Right atrium auricular region (tissue), 2 donors: Measurements from ENCODE around the gene CUEDC1. TPM values are rescaled to one million over a fixed set of nuclear protein-coding genes. Genes with fewer than 3 reads are reported as not detected.

Experiments
- DNase-seq: peaks from one replicate; pipeline ENCODE4 v3.0.0-alpha.2; 2019; ENCODE audit warnings: low spot score
- H3K27ac ChIP-seq, 2 donors: fragments of 200-600 bp; sonication (generic); 1 replicate in 1 of 2; 2 replicates in 1 of 2; pipeline ENCODE4 v1.5.1; 2016 to 2019
- H3K27me3 ChIP-seq, 2 donors: fragments of 200-600 bp; sonication (generic); one replicate each; pipeline versions ENCODE4 v1.5.1 to v1.6.0; 2017 to 2019
- H3K36me3 ChIP-seq: fragments of 200-600 bp; sonication (generic); one replicate; pipeline ENCODE4 v1.5.1; 2016
- H3K4me1 ChIP-seq, 2 donors: fragments of 200-600 bp; sonication (generic); one replicate each; pipeline versions ENCODE4 v1.5.1 to v1.6.0; 2017 to 2019
- H3K4me3 ChIP-seq, 2 donors: fragments of 200-600 bp; sonication (generic); 1 replicate in 1 of 2; 2 replicates in 1 of 2; pipeline ENCODE4 v1.5.1; 2017 to 2019; ENCODE audit warnings: mild to moderate bottlenecking in 1 of 2, moderate library complexity in 1 of 2
- H3K9me3 ChIP-seq, 2 donors: fragments of 200-600 bp; sonication (generic); one replicate each; pipeline ENCODE4 v1.5.1; 2019
- CTCF ChIP-seq, 2 donors: fragments of 200-600 bp; sonication (generic); IDR thresholded peaks; one replicate each; pipeline ENCODE4 v1.5.1; 2019; ENCODE audit warnings: antibody characterized with exemption in 2 of 2
- total RNA-seq, 2 donors: library from RNA; depleted of rRNA; stranded (reverse); fragments of >200 nt; gene quantifications; one replicate each; pipeline ENCODE4 v1.1.0, GENCODE V29; 2016

Gene CUEDC1
- total RNA-seq, 2 donors from 2014 or later = 32.5 to 33.3 TPM

GRCh38 chr17:57999496-58000017, 44.3 kb upstream of the CUEDC1 start:
- H3K27ac ChIP-seq = peak overlapping the region in 1 of 2 donors; percentile 6
- TF ChIP-seq CTCF (IDR thresholded peaks at IDR 0.05) = peak; percentile 74 to 89

GRCh38 chr17:57999010-57999495, 43.8 kb upstream of the CUEDC1 start:
- no peak for DNase-seq
- peaks cover 40% of the 10 kb centered on the region for H3K36me3 ChIP-seq
- no peak overlapping the region for H3K4me3 ChIP-seq
- H3K9me3 ChIP-seq = no peaks in the 10 kb centered on the region
- TF ChIP-seq CTCF (IDR thresholded peaks at IDR 0.05) = no peak
- peak overlapping the region in 1 of 2 donors; percentile 6 for H3K27ac ChIP-seq
- no peaks in the 10 kb centered on the region for H3K27me3 ChIP-seq
- H3K4me1 ChIP-seq = peaks cover 0 to 27% of the 10 kb centered on the region in 2 donors

More at GRCh38 chr17:57999496-58000017, 44.3 kb upstream of the CUEDC1 start:
- H3K4me3 ChIP-seq = no peak overlapping the region
- H3K27me3 ChIP-seq = no peaks in the 10 kb centered on the region
- H3K9me3 ChIP-seq = no peaks in the 10 kb centered on the region
- no peak for DNase-seq
- H3K4me1 ChIP-seq = peaks cover 0 to 30% of the 10 kb centered on the region in 2 donors
- H3K36me3 ChIP-seq = peaks cover 45% of the 10 kb centered on the region

DNA sequence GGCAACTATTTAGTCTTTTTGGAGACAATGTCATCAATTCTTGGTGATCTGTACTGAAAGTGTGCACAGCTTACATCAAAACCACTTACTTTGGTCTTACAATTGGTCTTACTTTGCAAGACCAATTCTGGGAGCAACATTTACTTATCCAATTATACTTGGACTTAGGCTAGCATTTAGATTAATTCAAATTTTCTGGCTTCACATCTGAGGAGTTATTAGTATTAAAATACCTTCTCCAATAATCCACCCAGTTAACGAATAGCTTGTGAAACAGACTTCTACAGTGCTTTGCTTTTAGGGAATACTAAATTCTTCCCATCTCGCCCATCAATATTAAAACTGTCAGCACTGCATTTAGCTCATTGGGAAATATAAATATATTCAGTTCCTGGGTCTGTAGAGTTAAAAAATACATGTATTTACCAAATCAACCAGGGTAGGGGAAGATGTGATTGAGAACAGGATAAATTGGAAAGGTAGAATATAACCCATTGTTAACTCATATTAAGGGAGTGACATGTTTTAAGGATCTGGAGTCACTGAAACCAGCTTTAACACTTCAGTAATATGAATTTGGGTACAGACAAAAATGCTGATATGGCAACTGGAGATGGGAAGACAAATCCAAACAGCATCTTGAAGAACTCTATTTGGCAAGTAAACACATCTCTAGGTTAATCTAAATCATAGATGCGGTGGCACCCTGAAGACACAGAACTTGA, 42.0 kb upstream of the CUEDC1 start:
- Histone ChIP-seq H3K27ac (no peak overlapping the region), H3K36me3 (peaks cover 22% of the 10 kb centered on the region), H3K27me3 (no peaks in the 10 kb centered on the region), H3K9me3 (no peaks in the 10 kb centered on the region), H3K4me3 (no peak overlapping the region), H3K4me1 (peaks cover 0 to 20% of the 10 kb centered on the region in 2 donors)
- no peak for DNase-seq
- no peak for TF ChIP-seq CTCF (IDR thresholded peaks at IDR 0.05)

GRCh38 chr17:57995076-57995956, 40.1 kb upstream of the CUEDC1 start:
- peak; percentile 56 to 81 for TF ChIP-seq CTCF (IDR thresholded peaks at IDR 0.05)
- peak; percentile 79 for DNase-seq

GRCh38 chr17:57994436-57994835, 39.2 kb upstream of the CUEDC1 start:
- Histone ChIP-seq H3K27ac (peak overlapping the region; percentile 61 to 67), H3K4me1 (peaks cover 0 to 27% of the 10 kb centered on the region in 2 donors), H3K9me3 (no peaks in the 10 kb centered on the region), H3K36me3 (peaks cover 6% of the 10 kb centered on the region), H3K27me3 (no peaks in the 10 kb centered on the region), H3K4me3 (no peak overlapping the region)
- DNase-seq = no peak
- no peak for TF ChIP-seq CTCF (IDR thresholded peaks at IDR 0.05)

More at GRCh38 chr17:57995076-57995956, 40.1 kb upstream of the CUEDC1 start:
- H3K4me3 ChIP-seq = no peak overlapping the region
- H3K27me3 ChIP-seq = no peaks in the 10 kb centered on the region
- peaks cover 11% of the 10 kb centered on the region for H3K36me3 ChIP-seq
- H3K4me1 ChIP-seq = peaks cover 0 to 20% of the 10 kb centered on the region in 2 donors
- no peaks in the 10 kb centered on the region for H3K9me3 ChIP-seq
- peak overlapping the region; percentile 61 to 67 for H3K27ac ChIP-seq
